ENCODE data around the gene UTRN.
A peak's percentile ranks its signal among the peaks of the same experiment; 100 is the strongest.

Gene UTRN

GRCh38 chr6:144311361-144311760 is 26.2 kb downstream of the UTRN start:
- DNase-seq (ENCODE audit: low read depth in 3 of 3) = no peak

- DNase-seq (ENCODE audit: low read depth in 3 of 3) = no peak
These were observed 28.9 kb downstream of the UTRN start for GRCh38 chr6:144314003-144314485.

GRCh38 chr6:144314562-144314961 is 29.4 kb downstream of the UTRN start:
- no peak for DNase-seq (ENCODE audit: low read depth in 3 of 3)

- no peak for DNase-seq (ENCODE audit: low read depth in 3 of 3)
These were observed 30.3 kb downstream of the UTRN start for GRCh38 chr6:144315226-144315980.

GRCh38 chr6:144315981-144316861 is 31.1 kb downstream of the UTRN start:
- DNase-seq (ENCODE audit: low read depth in 3 of 3) = no peak

- no peak for DNase-seq (ENCODE audit: low read depth in 3 of 3)
These were observed 31.7 kb downstream of the UTRN start for GRCh38 chr6:144316862-144317195.

GRCh38 chr6:144317736-144318135 is 32.6 kb downstream of the UTRN start:
- no peak for DNase-seq (ENCODE audit: low read depth in 3 of 3)

- DNase-seq (ENCODE audit: low read depth in 3 of 3) = no peak
These were observed 34.1 kb downstream of the UTRN start for GRCh38 chr6:144319211-144319610.

- DNase-seq (ENCODE audit: low read depth in 3 of 3) = no peak
These were observed 35.6 kb downstream of the UTRN start for GRCh38 chr6:144320741-144321140.

GRCh38 chr6:144321839-144322591 is 36.9 kb downstream of the UTRN start:
- DNase-seq (ENCODE audit: low read depth in 3 of 3) = no peak

GRCh38 chr6:144325232-144325631 is 40.1 kb downstream of the UTRN start:
- no peak for DNase-seq (ENCODE audit: low read depth in 3 of 3)

- DNase-seq (ENCODE audit: low read depth in 3 of 3) = no peak
These were observed 41.3 kb downstream of the UTRN start for GRCh38 chr6:144326393-144326792.

- no peak for DNase-seq (ENCODE audit: low read depth in 3 of 3)
These were observed 41.9 kb downstream of the UTRN start for GRCh38 chr6:144327081-144327480.

- DNase-seq (ENCODE audit: low read depth in 3 of 3) = no peak
These were observed 45.2 kb downstream of the UTRN start for GRCh38 chr6:144330017-144330987.

- DNase-seq (ENCODE audit: low read depth in 3 of 3) = no peak
These were observed 46.4 kb downstream of the UTRN start for GRCh38 chr6:144331491-144331969.

GRCh38 chr6:144332177-144332576 is 47.0 kb downstream of the UTRN start:
- no peak for DNase-seq (ENCODE audit: low read depth in 3 of 3)

- peak in 1 of 3 experiments; percentile 58 for DNase-seq (ENCODE audit: low read depth in 3 of 3)
These were observed 49.1 kb downstream of the UTRN start for GRCh38 chr6:144334150-144334708.
